Lower lobe of right lung (tissue), 2 donors: ENCODE results near the gene COMT. TPM values are rescaled to one million over a fixed set of nuclear protein-coding genes. Genes with fewer than 3 reads are reported as not detected.
A peak's percentile ranks its signal among the peaks of the same experiment; 100 is the strongest.

Source experiments
- ATAC-seq, 2 donors: fragments of 200-7000 bp; cut with Tn5 transposase; one replicate each; pipeline ENCODE4 v1.9.1; 2020 to 2022; ENCODE audit warnings: mild to moderate bottlenecking in 2 of 2, moderate library complexity in 2 of 2
- DNase-seq: peaks from one replicate; pipeline ENCODE4 v3.0.0-alpha.2; 2020
- H3K27ac ChIP-seq: fragments of 200-600 bp; one replicate; pipeline ENCODE4 v1.8.0; 2022
- H3K27me3 ChIP-seq: fragments of 200-600 bp; one replicate; pipeline ENCODE4 v1.8.0; 2022; ENCODE audit warnings: low read depth
- H3K36me3 ChIP-seq: fragments of 200-600 bp; one replicate; pipeline ENCODE4 v1.8.0; 2022; ENCODE audit warnings: mild to moderate bottlenecking
- H3K4me1 ChIP-seq: fragments of 200-600 bp; one replicate; pipeline ENCODE4 v1.8.0; 2022
- H3K4me3 ChIP-seq: fragments of 200-600 bp; one replicate; pipeline ENCODE4 v1.8.0; 2022; ENCODE audit warnings: mild to moderate bottlenecking
- H3K9me3 ChIP-seq: fragments of 200-600 bp; one replicate; pipeline ENCODE4 v1.8.0; 2022
- intact Hi-C: fragments of 100-400 bp; cut with DNase I; formaldehyde crosslinking; loops from one replicate; pipeline ENCODE4 v1.11.0; 2022
- total RNA-seq: library from RNA; stranded (reverse); fragmentation: NEBNext Ultra II Directional; extraction: Animal tissue kit (Norgen Biotek cat#: 25700); gene quantifications from one replicate; pipeline ENCODE4 v1.2.1, GENCODE V29; 2021
- TF ChIP-seq, protein P1 (sequence below): fragments of 200-600 bp; IDR thresholded peaks from one replicate; pipeline ENCODE4 v1.8.0; 2022; ENCODE audit warnings: antibody characterized with exemption, mild to moderate bottlenecking
- donor health status: DM: no; HTN: yes; CAD: no; lungs with severe emphysema.

The COMT gene
- total RNA-seq, 1 donor from 2014 or later = 235 TPM

DNA sequence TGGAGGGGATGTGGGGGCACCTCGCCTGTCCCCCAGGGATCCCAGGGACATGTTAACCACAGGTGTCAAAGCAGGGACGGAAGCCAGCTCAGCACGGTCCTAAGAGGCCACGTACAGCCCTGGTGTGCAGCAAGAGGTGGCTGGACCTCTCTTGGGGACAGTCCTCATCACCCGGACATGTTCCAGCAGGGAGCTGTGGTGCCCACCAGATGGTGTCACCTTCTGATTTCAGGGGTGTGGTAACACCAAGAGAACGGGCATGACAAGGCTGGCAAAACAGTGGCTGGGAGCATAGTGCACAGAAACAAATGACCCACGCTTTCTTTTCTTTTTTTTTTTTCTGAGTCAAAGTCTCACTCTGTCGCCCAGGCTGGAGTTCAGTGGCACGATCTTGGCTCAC lies 25.6 kb upstream of the COMT start:
- Histone ChIP-seq H3K4me1 (no peaks in the 10 kb centered on the region), H3K27ac (no peak overlapping the region), H3K36me3 (peaks cover 83% of the 10 kb centered on the region), H3K9me3 (no peaks in the 10 kb centered on the region), H3K4me3 (no peak overlapping the region), H3K27me3 (no peaks in the 10 kb centered on the region)
- intact Hi-C loops = no loop called here
- TF ChIP-seq, protein P1, sequence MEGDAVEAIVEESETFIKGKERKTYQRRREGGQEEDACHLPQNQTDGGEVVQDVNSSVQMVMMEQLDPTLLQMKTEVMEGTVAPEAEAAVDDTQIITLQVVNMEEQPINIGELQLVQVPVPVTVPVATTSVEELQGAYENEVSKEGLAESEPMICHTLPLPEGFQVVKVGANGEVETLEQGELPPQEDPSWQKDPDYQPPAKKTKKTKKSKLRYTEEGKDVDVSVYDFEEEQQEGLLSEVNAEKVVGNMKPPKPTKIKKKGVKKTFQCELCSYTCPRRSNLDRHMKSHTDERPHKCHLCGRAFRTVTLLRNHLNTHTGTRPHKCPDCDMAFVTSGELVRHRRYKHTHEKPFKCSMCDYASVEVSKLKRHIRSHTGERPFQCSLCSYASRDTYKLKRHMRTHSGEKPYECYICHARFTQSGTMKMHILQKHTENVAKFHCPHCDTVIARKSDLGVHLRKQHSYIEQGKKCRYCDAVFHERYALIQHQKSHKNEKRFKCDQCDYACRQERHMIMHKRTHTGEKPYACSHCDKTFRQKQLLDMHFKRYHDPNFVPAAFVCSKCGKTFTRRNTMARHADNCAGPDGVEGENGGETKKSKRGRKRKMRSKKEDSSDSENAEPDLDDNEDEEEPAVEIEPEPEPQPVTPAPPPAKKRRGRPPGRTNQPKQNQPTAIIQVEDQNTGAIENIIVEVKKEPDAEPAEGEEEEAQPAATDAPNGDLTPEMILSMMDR = no peak
- no peak for DNase-seq
- ATAC-seq = no peak

DNA sequence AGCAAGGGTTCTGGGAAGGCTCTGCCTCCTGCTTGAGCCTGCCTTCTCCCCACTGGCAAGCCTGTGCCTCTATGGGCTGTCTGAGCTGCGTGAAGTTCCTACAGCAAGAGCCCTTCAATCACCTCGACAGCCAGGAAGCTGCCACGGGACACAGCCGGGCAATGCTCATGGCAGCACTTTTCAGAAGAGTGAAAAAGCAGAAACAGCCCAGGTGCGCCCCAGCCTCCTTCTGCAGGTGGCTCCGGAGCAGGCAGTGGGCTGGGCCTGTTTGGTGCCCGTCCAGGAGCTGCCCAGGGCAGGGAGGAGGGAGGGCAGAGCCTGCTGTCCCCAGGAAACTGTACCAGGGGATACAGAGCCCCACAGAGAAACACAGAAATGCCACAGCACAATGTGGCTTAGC lies 24.6 kb upstream of the COMT start:
- Histone ChIP-seq H3K27me3 (no peaks in the 10 kb centered on the region), H3K9me3 (no peaks in the 10 kb centered on the region), H3K27ac (no peak overlapping the region), H3K4me1 (no peaks in the 10 kb centered on the region), H3K36me3 (peaks cover 75% of the 10 kb centered on the region), H3K4me3 (no peak overlapping the region)
- intact Hi-C loops = no loop called here
- TF ChIP-seq, protein P1 = no peak
- DNase-seq (no peak), ATAC-seq (no peak)

GRCh38 chr22:19917389-19918138 lies 24.0 kb upstream of the COMT start:
- H3K9me3 ChIP-seq = no peaks in the 10 kb centered on the region
- ATAC-seq (peak in 1 of 2 donors; percentile 20), DNase-seq (no peak)
- no peak overlapping the region for H3K27ac ChIP-seq
- no peaks in the 10 kb centered on the region for H3K27me3 ChIP-seq
- TF ChIP-seq, protein P1 = no peak
- no peak overlapping the region for H3K4me3 ChIP-seq
- peaks cover 69% of the 10 kb centered on the region for H3K36me3 ChIP-seq
- intact Hi-C loops = no loop called here
- H3K4me1 ChIP-seq = no peaks in the 10 kb centered on the region

GRCh38 chr22:19918332-19919106 lies 23.1 kb upstream of the COMT start:
- intact Hi-C loops = no loop called here
- DNase-seq = no peak
- Histone ChIP-seq H3K27me3 (no peaks in the 10 kb centered on the region), H3K36me3 (peaks cover 61% of the 10 kb centered on the region), H3K4me1 (no peaks in the 10 kb centered on the region), H3K27ac (no peak overlapping the region), H3K9me3 (no peaks in the 10 kb centered on the region), H3K4me3 (no peak overlapping the region)
- no peak for ATAC-seq
- TF ChIP-seq, protein P1 = no peak

GRCh38 chr22:19919701-19920363 lies 21.7 kb upstream of the COMT start:
- Histone ChIP-seq H3K27me3 (no peaks in the 10 kb centered on the region), H3K27ac (no peak overlapping the region), H3K4me1 (no peaks in the 10 kb centered on the region), H3K4me3 (no peak overlapping the region), H3K9me3 (no peaks in the 10 kb centered on the region), H3K36me3 (peaks cover 48% of the 10 kb centered on the region)
- no peak for ATAC-seq
- TF ChIP-seq, protein P1 = no peak
- intact Hi-C loops = no loop called here
- DNase-seq = no peak
